ENCODE measurements around the gene ZNF333. TPM values are rescaled to one million over a fixed set of nuclear protein-coding genes. Genes with fewer than 3 reads are reported as not detected.

The ZNF333 gene
- total RNA-seq, 1 donor: 21.1 TPM

GRCh38 chr19:14694641-14695266 lies 4.9 kb downstream of the ZNF333 start:
- TF ChIP-seq, protein P1, sequence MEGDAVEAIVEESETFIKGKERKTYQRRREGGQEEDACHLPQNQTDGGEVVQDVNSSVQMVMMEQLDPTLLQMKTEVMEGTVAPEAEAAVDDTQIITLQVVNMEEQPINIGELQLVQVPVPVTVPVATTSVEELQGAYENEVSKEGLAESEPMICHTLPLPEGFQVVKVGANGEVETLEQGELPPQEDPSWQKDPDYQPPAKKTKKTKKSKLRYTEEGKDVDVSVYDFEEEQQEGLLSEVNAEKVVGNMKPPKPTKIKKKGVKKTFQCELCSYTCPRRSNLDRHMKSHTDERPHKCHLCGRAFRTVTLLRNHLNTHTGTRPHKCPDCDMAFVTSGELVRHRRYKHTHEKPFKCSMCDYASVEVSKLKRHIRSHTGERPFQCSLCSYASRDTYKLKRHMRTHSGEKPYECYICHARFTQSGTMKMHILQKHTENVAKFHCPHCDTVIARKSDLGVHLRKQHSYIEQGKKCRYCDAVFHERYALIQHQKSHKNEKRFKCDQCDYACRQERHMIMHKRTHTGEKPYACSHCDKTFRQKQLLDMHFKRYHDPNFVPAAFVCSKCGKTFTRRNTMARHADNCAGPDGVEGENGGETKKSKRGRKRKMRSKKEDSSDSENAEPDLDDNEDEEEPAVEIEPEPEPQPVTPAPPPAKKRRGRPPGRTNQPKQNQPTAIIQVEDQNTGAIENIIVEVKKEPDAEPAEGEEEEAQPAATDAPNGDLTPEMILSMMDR (IDR thresholded peaks at IDR 0.05; ENCODE audit: insufficient read depth, low read length): no peak
- H3K4me3 ChIP-seq (ENCODE audit: low read depth, low read length): no peak overlapping the region
- DNase-seq (ENCODE audit: low read depth): no peak

DNA sequence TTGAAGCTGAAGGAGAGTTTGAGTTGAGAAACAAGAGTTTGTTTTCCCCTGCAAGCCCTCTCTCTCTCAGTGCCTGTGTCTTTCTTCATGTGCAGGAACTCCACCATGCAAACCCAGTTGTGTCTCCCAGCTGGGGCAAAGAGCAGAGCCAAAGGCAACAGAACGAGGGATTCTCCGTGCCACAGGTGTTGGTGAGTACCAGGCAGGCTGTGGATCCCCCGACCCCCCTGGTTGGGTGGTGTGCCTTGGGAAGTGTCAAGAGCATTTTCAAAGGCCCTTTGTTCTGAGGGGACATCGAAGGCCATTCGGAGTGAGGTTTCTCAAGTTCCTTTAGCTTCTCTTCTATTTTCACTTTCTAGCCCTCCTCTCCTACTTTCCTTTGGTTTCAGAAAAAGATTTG lies 5.6 kb downstream of the ZNF333 start:
- TF ChIP-seq, protein P1 (IDR thresholded peaks at IDR 0.05; ENCODE audit: insufficient read depth, low read length): no peak
- H3K4me3 ChIP-seq (ENCODE audit: low read depth, low read length): no peak overlapping the region
- no peak for DNase-seq (ENCODE audit: low read depth)

DNA sequence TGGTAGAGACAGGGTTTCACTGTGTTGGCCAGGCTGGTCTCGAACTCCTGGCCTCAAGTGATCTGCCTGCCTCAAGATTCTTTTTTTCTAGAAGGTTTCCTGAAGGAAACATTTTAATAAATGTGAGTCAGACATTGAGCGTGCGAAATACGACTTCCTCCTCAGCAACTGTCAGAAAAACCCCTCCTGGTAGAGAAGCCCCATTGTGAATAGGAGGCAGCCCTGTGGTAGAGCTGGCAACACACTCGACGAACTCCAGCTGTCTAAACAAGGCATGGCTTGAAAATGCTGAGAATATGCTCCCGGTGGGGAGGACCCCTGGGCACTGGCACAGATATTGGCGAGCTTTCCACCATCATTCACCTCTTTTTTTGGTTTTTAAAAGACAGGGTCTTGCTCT lies 9.8 kb downstream of the ZNF333 start:
- TF ChIP-seq, protein P1 (IDR thresholded peaks at IDR 0.05; ENCODE audit: insufficient read depth, low read length): no peak

DNA sequence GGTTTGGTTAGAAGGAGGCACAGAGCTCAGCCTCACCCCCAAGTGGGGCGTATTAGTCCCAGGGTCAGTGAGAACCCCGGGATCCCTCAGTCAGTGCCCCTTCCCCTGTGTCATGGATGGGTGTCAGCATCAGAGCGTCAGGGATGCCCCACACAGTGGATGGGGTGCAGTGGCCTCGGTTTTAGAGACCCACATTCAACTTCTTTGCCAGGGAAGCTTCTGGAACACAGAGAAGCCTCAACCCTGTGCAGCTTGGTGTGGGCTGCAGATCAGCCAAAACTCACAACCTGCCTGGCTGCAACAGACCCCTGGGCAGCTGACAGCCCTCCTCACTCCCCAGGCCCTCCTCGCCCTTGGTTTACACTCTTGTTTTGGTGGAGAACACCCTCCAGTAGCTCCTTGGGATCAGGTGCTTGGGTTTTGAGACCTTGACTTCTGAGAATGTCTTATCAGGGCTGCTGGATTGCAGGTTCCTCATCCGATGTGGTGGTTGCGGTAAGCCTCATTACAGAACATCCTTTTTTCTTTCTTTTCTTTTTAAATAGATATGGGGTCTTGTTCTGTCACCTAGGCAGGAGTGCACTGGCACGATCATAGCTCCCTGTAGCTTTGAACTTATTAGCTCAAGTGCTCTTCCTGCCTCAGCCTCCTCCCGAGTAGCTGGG lies 11.0 kb downstream of the ZNF333 start:
- TF ChIP-seq, protein P1 (IDR thresholded peaks at IDR 0.05; ENCODE audit: insufficient read depth, low read length): no peak
- no peak for DNase-seq (ENCODE audit: low read depth)
- no peak overlapping the region for H3K4me3 ChIP-seq (ENCODE audit: low read depth, low read length)

More for the DNA sequence above, 9.8 kb downstream of the ZNF333 start:
- DNase-seq (ENCODE audit: low read depth): no peak
- H3K4me3 ChIP-seq (ENCODE audit: low read depth, low read length): no peak overlapping the region

- no peak for DNase-seq (ENCODE audit: low read depth)
- H3K4me3 ChIP-seq (ENCODE audit: low read depth, low read length): no peak overlapping the region
- TF ChIP-seq, protein P1 (IDR thresholded peaks at IDR 0.05; ENCODE audit: insufficient read depth, low read length): no peak
These were observed 14.0 kb downstream of the ZNF333 start for GRCh38 chr19:14703833-14704232.

GRCh38 chr19:14704450-14704849 lies 14.6 kb downstream of the ZNF333 start:
- TF ChIP-seq, protein P1 (IDR thresholded peaks at IDR 0.05; ENCODE audit: insufficient read depth, low read length): no peak
- DNase-seq (ENCODE audit: low read depth): no peak
- no peak overlapping the region for H3K4me3 ChIP-seq (ENCODE audit: low read depth, low read length)

Measured in fibroblast of the aortic adventitia (primary cell).